Dedifferentiated amniotic fluid mesenchymal stem cell (primary cell): ENCODE data around the gene P2RX3.

Experiments used
- DNase-seq: peaks from one replicate; pipeline ENCODE4 v3.0.0-alpha.2; 2016; ENCODE audit errors: extremely low spot score

The P2RX3 gene

DNA sequence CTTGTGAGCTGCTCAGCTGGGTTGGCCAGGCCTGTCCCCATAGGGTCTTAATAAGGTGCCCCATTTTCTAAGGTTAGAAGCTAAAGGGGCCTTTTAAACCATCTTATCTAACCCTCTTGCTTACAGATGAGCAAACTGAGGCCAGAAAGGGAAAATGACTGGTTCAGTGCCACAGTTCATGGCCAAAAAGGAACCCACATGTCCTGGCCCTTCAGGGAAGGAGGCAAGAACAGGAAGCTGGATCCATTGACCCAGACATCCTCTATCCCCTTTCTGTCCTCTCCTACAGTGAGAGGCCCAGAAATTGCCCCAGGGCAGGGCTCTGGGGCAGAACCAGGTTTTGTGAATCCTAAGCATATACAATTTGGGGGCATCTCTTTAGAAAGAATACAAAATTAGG, 32.8 kb downstream of the P2RX3 start:
- DNase-seq = no peak

DNA sequence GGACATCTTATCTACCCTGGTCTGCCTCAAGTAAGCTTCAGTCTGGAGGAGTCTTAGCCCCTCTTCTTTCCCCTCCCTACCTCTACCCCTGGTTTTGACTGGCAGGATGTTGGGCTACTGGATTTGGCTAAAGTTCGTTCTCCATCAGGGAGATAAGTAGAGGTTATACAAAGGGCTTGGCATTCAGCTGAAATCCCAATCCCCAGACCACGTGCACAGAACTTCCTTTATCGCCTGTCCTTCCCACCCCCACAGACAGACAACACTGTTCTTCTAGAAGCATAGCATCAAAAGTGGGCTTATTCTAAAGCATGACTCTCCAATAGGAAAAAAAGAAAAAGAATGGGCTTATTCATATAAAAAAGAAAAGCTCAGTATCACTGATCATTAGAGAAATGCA, 35.0 kb downstream of the P2RX3 start:
- no peak for DNase-seq

DNA sequence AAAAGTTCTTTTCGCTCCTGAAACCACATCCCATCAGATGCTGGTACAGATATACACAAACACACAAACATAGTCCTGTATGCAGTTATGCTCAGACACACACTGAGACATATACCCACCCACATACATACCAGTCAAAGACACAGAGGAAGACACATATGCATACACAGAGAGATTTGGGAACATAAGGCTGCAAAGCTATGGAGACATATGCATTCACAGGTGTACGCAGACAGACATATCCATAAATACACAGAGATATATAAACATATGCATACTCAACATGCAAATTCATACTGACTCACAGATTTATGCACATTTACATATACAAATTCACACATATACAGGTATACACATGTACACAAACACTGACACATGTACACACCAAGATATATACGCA, 36.8 kb downstream of the P2RX3 start:
- no peak for DNase-seq

DNA sequence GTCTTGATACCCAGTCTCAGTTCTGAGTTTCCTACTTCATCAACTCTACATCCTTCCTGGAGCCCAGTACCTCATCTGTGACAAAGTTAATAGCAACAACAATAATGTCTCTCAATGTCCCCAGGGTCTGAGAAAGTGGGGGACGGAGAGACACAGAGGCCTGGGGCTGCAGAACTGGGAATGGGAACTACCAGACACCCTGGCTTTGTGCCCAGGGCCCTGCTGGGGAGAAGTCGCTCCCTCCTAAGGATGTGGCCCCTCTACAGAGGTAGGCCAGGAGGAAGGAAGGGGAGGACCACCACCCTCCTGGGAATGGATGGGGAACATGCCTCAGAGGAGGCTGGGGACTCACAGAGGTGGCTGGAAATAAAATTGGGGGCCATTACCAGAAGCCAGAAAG, 37.3 kb downstream of the P2RX3 start:
- no peak for DNase-seq

DNA sequence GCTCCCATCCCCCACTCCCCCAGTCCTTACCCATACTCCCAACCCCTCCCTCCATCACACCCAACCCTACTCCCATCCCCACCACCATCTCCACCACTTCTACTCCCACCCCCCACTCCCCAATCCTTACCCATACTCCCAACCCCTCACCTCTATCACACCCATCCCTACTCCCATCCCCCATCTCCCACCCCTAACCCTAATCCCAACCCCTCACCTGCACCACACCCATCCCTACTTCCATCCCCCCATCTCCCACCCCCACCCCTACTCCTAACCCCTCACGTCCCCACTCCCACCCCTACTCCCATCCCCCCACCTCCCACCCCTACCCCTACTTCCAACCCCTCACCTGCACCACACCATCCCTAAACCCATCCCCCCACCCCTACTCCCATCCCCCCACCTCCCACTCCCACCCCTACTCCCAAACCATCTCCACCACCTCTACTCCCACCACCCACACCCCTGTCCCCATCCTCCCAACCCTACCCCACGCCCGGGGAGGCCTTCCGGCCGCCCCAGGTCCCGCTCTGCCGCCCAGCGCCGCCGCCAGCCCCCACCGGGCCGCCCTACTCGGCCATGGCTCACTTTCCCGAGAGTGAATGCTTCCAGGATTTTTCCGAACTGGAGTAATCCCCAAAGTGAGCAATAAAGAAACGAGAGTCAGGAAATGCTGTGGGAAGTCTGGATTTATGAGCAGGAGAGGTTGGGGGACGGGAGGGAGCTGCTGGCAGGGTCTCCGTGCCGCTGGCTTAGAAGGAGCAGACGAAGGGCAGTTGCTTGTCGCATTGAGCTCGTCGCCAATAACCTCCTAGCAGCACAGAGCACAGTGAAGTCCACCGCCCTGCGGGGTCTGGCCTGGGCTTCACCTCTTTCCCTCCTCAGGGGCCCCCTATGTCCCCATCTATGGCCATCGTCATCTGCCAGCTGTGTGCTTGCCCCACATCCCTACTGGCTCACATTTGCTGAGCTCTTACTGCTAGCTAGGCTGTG, 38.2 kb downstream of the P2RX3 start:
- DNase-seq = no peak

DNA sequence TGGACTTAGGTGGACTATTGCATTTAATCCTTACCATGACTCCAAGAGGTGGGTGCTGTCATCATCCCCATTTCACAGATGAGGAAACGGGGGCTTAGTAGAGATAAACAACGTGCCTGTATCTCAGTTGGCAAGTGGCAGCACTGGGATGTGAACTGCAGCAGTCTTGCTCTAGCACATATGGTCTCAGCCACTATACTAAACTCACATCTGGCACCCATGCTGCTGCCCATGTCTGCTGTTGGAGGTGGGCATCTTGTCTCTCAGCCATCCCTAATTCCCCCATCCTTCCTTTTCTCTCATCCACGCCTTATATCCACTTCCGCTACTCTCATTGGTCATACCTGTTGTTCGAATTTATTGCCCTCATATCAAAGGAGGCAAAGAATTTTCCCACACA, 39.0 kb downstream of the P2RX3 start:
- DNase-seq = no peak

DNA sequence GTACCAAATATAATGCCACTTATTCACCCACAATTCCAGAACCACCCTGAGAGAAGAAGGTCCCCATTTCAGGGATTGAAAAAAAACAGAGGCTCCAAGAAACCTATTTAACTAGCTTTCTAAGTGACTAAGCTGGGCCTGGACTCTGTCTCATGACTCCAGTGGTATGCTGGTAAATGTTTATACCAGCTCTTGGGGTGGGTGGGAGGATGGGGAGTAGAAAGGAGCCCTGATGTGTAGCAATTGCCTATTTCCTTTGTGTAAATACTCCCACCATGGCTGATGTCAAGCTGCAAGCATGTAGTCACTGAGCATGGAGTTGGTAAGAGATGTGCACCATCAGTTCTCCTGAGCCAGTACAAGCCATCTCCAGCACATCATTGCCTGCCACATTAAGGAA, 40.0 kb downstream of the P2RX3 start:
- no peak for DNase-seq

DNA sequence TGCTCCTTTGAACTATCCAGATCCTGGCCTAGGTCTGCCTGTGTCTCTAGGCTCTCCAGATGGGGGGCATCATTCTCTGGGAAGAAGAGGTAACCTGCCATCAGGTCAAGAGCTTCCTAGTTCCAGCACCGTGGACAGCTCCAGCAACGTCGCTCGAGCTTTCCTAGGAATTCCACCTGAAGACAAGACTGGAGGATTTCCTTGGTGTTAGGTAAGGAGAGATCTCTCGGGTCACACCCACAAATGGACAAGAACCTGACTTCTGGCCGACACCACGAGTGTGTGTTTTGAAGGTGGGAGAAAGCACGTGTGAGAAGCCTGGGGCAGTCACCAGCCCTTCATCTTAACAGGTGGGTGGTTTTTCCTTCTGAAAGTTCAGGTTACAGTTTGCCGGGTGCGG, 41.6 kb downstream of the P2RX3 start:
- no peak for DNase-seq

DNA sequence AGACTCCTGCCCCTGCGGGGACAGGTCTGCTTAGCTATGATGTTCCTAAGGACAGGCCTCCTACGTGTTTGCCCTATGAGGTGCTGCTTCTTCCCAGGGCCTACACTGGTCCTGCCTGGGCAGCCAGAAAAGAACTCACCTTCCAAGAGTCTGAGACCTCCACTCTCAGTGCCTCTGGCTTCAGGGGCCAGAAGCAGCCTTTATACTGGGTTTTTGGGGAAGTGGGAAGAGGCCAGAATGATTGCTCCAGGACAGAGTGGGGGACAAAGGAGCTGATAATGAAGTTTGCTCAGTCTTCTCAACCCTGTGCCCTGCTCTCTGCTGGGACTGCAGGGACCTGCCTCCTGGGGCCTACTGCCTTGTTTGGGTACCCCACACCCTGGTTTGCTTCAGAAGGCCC, 42.8 kb downstream of the P2RX3 start, which contains the start of gene PRG3:
TSS of gene PRG3 (minus strand) at position 176 of the 400 bp plus-strand sequence. CDS start 442 bp downstream, outside the sequence.
- no peak for DNase-seq

DNA sequence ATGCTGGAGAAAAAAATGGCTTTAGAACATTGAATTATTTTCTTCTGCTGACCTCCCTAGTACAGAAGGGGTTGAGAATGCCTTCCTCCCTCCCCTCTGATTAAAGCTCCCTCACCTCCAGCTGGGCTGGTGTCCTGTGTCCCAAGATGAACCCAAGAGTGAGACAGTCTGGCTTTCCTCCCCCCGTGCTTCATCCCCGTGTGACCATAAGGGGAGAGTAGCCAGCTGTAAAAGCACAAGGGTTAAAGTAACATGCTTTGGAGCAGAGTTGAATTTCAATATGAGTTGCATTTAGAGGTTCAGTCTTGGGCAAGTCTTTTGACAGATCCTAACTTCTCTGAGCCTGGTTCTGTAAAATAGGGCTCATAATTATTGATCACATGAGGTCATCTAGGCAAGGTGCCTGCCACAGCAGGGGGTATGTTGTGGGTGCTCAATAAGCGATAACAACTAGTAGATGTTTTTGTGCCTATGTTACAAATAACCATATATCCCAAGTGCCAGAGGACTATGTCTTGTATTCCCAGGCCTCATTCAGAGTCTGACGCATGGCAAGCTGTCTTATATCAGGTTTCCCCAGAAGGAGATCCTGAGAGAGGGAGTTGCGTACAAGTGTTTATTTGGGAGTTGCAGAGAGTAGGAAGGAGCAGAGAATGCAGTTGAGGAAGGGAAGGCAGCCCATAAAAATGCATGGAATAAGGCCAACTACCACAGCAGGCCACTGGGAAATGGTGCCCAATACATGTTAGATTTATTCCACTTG, 48.2 kb downstream of the P2RX3 start:
- DNase-seq = no peak

DNA sequence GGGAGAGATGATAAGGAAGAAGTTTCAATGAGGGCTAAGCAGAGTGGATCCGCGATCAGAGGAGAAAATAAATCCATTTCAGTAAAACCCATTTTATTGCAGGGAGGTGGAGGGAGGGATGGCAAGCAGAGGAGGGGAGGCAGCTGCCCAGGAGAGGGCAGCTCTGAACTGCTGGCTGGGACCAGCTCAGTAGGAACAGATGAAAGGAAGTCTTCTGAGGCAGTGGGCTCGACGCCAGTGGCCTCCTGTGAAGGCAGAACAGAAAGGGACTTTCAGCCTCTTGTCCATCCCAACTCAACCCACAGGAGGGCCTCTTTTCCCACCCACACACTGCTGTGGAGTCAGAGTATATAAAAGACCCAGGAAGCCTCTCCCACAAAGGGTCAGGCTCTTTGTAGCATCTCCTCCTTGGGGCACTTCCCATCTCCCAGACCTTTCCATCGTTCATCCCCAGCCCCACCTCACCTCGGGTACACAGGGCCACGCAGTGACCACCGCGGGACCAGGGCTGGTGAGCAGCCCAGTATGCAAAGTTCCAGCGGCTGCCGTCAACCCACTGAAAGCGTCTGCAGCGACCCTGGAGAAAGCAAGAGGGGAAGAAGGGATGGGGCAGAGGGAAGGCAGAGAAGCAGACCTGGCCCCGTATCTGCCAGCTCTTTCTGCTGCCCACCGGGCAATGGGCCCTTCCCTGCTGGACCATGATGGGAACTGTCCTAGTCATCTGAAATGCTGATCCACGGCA, 49.3 kb downstream of the P2RX3 start:
- no peak for DNase-seq

DNA sequence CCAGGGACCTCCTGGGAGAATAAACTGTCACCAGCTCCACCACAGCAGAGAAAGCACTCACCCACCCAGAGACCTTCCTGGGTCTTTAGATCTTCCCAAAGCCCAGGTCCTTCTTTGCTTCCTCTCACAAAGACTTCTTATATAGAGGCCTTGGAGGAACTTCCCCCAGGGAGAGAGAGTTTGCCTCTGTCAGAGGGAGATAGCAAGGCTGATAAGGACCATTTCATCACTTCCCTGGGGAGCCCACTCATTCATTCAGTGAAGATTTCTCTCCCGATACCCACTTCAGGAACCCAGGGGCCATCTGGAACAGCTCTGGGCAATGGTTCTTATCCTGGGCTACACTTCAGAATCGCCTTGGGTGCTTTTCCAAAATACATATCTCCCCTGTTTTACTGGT, 52.4 kb downstream of the P2RX3 start, which contains the start of gene PRG2:
TSS of gene PRG2 (minus strand) at position 116 of the 400 bp plus-strand sequence. CDS start 706 bp downstream, outside the sequence.
- DNase-seq = no peak

DNA sequence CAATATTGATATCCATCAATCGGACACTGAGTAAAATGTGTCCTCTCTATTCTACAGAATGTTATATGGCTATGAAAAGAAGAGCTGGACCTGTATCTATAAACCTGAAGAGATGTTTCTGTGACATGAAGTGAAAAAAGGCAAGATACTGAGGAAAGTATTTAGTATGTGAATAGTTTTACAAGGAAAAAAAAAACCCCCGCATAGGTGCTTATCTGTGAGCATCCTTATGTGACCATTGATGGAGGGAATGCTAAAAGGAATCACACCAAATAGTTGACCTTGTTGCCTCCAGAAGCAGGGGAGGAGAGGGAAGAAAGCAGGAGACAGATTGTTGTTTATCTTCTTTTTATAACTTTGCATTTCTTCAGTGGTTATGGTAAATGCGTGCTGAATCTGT, 53.0 kb downstream of the P2RX3 start:
- no peak for DNase-seq

DNA sequence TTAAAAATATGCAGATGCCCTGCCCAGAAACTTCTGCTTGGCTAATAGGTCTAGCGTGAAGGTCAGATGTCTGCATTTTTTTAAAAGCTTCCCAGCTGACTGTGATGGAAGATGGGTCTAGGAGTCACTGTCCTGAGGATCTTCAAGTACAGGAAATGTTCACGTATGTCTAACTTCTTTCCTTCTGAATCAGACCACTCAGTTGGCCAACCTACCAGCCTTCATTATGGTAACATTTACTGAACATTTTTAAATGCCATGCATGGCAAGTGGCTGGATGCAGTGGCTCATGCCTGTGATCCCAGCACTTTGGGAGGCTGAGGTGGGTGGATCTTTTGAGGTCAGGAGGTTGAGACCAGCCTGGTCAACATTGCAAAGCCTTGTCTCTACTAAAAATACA, 53.4 kb downstream of the P2RX3 start:
- no peak for DNase-seq

DNA sequence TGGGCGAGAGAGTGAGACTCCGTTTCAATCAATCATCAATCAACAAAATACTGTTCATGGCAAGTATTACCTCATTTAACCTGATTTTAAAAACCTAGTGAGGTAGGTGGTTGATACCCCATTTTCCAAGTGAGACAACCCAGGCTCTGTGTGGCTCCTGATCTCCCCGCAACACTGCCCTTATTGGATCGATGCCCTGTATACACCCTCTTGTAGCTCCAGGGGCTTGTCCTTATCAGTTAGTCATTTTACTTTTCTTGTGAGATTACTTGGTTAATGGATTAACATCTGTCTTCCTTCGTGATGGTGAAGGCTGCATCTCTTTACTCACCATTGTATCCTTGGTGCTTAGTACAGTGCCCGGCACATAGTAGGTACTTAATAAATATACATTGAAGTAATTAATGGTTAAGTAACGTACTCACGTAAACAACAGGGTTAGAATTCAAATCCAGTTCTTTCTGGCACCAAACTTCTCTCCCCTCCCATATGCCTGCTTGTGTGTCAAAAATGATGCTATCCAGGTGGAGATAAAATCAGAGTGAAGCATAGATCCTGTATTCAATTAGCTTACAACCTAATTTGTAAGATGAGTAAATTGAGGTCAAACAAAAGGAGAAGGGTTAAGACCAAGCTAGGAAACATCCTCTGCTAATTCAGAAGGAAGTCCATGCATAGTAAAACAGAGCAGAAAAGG, 54.1 kb downstream of the P2RX3 start:
- no peak for DNase-seq

DNA sequence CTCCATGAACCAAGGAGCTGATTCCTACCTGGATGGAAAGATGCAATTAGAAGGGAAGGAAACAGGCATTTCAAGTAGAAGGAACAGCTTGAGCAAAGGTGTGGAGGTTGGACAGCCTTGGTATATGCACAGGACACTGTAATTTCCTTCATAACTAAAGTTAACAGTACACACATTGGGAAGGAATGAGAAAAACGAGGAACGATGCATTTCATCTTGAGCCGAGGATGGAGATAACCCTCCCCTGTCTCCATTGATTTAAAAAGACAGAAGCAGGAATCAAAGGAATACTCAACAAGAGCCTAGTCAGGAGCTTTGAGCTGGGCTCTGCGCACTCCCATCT, 54.6 kb downstream of the P2RX3 start:
- DNase-seq = no peak

DNA sequence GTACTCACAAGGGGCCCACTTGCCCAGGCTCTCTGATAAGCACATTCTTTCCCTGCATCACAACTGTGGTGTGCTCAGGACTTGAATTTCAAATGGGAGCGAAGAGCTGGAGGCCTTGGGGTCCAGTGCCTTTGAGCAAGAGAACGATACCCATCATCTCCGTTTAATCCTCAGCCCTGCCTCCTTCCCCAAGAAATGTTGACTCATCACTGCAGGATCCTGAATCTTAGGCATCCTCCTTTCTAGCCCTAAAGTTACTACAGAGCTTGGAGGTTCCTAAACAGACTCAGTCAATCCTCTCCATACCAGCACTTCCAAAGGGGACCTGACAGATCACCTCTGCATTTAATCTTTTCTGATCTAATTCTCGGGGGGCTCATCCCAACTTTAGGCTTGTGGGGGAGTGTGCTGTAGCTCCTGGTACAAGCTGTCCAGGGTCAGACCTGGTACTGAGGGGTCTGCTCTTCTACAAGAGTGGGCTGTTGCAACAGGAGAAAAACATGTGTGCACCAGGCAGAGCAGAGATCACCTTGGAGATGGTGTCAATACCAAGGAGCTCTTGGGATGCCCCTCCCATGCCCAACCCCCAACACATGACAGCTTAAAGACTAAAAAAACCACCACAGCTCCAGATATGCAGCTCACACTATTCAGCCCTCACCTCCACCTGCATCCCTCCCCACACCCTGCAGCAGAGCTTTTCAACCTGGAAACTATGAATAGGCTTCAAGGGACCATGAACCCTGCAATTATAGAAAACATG, 56.2 kb downstream of the P2RX3 start:
- no peak for DNase-seq

DNA sequence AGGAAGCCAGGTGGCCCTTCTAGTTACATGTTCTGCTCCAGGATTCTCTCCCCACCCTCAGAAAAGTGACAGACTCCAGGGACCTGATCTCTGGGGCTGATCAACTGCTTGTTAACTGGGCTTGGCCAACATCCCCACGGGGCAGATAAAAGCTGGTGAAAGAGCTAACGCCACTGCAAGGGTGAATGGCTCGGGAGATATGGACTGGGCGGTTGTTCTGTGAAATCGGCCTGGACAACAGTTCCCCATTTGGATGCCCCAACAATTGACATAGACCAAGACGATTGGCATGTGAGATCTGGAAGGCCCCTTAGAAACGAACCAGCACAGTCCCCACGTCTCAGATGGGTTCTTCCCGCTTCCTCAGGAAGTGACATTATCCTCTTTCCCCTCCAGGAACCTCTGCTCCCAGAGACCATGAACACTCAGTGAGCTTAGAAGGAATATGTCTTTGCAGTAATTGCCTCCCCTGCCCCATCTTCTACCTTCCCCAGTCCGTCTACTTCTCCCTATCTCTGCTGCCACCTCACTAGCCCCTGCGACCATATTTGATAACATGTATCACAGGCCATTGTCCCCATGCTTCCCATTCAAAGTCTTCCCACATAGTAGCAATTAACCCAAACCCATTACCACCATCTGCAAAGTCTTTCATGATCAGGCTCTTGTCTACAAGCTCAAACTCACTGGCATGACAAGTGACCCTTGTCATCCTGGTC, 57.9 kb downstream of the P2RX3 start:
- DNase-seq = no peak

DNA sequence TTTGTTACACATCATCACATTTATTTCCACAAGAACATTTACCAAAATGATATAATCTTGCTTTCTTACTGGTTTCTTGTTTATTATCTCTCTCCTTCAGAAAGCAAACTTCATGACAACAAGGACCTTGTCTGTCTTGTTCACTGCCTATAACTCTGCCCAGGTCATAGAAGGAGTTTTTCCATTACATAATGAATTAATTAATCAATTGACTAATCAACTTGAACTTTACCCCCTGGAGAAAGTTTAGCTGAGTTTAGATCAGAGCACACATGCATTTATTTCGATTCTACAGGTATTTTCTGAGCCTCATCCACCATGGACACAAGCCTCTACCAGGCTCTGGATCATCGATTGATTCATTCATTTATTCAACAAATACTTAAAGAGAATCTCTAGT, 58.6 kb downstream of the P2RX3 start:
- no peak for DNase-seq

DNA sequence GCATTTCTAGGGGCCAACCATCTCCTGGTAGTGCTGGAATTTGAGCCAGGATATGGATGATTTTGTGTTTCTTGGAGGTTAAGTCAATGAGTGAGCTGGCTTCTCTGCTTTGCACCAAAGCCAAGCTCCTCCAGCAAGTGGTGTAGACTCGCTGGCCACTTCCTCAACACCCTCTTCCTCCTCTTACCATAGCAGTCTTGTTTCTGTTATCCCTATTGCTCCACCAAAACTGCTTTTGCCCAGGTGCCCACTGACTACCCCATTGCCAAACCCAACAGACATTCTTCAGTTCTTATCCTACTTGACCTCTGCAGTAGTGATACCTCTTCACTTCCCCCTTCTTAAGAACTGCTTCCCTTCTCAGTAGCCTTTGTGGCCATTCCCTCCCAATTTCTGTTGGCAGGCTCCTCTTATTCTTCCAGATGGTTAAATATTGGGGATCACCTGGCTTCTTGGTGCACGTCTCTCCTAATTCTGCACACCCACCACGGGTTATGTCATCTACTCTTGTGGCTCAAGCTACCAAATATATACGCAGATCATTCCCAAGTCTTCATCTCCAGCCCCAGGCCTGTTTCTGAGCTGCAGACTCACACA, 59.3 kb downstream of the P2RX3 start:
- DNase-seq = no peak
